LNCaP clone FGC (cell line): Measurements from ENCODE around the gene IFT122.
A peak's percentile ranks its signal among the peaks of the same experiment; 100 is the strongest.

Source experiments
- DNase-seq: peaks from one replicate; pipeline ENCODE4 v3.0.0-alpha.2; 2011; ENCODE audit warnings: low read depth
- H3K4me3 ChIP-seq: 2 replicates; pipeline ENCODE4 v1.5.1; 2011; ENCODE audit warnings: mild to moderate bottlenecking, low read depth, low read length, control low read depth
- CTCF ChIP-seq: IDR thresholded peaks from 2 replicates; pipeline ENCODE4 v1.5.1; 2012; ENCODE audit warnings: mild to moderate bottlenecking; ENCODE audit not compliant: control insufficient read depth, insufficient read depth; ENCODE audit errors: extremely low read depth

IFT122 gene

GRCh38 chr3:129429602-129430001 is 10.4 kb upstream of the IFT122 start:
- TF ChIP-seq CTCF = no peak
- no peak for DNase-seq
- H3K4me3 ChIP-seq = no peak overlapping the region

DNA sequence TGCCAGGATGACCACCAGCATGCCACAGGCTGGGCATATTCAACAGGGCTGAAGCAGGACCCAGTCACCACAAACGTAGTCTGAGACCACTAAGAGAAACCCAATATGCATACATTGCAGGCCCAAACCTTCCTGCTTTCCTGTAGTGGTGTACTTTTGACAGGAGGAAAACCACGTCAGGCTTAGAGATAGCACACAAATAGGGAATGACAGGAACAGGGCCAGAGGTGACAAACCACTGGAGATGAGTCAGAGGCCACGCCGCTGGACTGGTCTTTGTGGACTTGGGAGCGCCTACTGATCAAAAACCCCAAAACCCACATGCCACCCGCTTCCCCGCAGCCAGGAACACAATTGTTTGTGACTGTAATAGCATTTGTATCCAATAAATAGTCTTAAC is 8.0 kb upstream of the IFT122 start:
- DNase-seq = no peak
- TF ChIP-seq CTCF = no peak
- H3K4me3 ChIP-seq = no peak overlapping the region

DNA sequence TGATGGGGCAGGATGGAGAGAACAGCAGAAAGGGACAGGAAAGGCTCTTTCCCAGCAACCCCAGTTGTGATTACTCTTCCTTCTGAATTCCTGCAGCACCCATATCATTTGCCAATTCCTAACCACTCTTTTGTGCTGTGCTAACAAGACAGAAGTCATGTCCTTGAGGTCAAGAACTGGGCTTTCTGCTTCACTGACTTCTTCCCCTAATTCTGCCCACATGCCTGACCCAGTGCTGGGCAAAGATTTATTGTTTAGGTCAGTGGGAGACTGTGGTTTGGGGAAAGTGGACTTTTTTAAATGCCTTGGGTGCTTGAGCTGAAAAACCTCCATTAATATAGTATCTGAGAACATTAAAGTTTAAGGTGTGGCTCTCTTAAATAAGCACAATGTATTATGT is 7.4 kb upstream of the IFT122 start:
- TF ChIP-seq CTCF = no peak
- no peak overlapping the region for H3K4me3 ChIP-seq
- no peak for DNase-seq

DNA sequence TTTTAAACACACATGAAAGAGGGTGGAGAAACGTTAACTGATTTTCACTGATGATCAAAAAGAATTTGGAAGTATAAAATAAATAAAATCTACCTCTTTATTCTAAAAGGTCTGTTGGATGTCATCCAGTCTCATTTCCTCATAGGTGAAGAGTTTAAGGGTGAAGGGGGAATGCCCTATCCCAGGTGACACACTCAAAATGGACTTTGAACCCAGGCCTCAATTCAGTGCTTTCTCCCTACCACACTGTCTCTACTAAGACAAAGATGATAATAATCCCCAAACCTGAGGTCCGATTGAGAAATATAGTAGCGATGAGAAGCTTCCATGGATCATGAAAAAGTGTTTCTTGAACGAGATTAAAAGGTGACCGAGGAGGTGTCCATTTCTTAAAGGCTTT is 6.5 kb upstream of the IFT122 start:
- TF ChIP-seq CTCF = no peak
- no peak overlapping the region for H3K4me3 ChIP-seq
- no peak for DNase-seq

DNA sequence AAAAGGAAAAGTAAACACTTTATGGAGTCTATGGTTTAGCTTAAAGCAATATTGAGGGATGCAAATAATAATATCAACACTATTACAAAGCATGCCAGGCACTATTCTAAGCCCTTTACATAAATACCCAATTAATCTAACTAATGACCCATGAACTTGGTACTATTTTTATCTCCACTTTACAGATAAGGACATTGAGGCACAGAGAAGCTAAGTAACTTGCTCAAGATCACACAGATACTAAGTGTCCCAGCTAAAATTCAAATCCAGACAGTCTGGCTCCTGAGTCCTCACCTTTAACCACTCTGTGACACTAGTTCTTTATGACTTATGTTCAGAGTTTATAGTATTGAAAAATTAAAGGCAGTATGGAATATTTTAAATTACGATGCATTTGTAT is 5.9 kb upstream of the IFT122 start:
- no peak overlapping the region for H3K4me3 ChIP-seq
- no peak for DNase-seq
- TF ChIP-seq CTCF = no peak

DNA sequence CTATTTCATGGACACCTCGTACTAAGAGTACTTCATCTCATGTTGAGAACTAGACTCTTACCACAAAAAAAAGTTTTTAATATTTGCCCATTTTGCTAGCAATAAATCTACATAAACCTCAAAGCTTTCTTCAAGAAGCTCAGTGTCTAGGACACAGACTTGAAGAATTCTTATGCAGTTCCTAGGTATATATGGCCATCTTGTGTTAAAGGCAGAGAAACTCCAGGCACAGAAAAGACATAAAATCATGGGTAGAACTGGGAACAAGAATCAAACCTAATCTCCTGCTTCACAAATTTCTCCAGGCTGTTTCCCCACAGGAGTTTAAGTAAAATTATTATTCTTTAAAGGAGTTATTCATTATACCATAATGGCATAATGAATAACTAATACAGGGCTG is 4.7 kb upstream of the IFT122 start:
- TF ChIP-seq CTCF = no peak
- H3K4me3 ChIP-seq = no peak overlapping the region
- DNase-seq = no peak

- no peak for TF ChIP-seq CTCF
- H3K4me3 ChIP-seq = peak overlapping the region; percentile 89
- DNase-seq = no peak
These were observed 703 bp upstream of the IFT122 start for GRCh38 chr3:129439226-129439816.
